COLO668 (cell line): ENCODE measurements around the gene FHIT.
"Not testable (repeated sequence)": the region's sequence is repeated elsewhere in the genome, so short reads cannot be mapped to it uniquely, and the experiment has no call there.

Experiments used
- DNase-seq: peaks from one replicate; lab custom pipeline; 2025; ENCODE audit not compliant: unreplicated experiment; lab: John Stamatoyannopoulos, UW

The FHIT gene

DNA sequence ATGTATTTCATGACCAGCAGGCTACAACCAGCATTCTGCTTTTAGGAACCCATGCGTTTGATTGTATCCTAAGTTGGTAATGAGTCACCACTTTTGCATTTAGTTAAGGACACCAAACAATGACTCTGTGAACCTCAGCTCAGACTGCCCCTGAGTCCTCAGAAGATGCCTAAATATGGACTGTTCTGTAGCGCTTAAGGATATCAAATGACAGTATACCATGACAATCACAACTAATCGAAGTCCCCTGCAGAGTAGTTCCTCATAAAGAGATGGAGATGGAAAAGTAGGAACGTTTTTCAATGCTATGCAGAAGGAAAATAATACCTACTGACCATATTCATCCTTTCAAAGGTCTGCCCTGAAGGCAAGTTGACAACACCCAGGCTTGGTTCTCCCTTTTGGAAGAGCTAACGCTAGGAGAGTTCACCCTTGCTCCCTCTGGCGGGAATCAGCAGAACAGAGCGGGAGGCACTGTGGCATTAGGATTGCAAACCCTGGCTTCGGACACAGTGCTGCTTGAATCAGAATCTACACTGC lies 508.6 kb downstream of the FHIT start:
- peak; percentile 49 for DNase-seq

DNA sequence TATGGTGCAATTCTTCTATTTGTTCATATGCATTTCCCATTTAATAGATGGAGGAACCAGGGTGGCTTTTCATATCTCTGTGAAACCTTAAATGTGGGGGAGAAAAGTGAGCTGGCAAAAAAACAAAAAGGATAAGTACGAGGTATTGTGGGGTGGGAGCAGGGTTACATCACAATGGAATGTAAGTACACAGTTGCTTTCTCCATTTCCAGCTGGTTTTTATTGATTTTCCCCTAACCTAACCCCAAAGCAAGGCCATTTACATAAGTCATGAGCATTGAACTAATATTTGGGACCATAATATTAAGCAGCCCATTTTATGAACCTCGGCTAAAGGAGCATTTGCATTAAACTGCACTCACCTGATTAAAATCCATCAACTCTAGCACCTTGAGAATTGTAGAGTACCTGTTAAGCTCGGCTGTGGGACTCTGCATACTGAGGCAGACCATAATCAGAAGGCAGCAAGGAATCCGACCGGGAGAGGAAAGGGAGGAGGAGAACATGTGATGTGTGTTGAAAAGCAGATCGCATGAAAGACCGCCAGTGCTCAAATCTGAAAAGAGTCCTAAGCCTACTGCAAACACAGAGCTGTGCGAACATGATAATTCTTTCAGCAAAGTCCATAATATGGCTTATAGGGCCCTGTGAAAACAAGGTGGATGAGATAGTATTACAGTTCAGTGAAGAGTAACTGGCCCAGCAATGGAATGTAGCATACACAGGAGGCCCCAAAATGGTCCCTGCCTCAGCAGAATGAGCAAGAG lies 513.4 kb downstream of the FHIT start:
- DNase-seq = no peak

DNA sequence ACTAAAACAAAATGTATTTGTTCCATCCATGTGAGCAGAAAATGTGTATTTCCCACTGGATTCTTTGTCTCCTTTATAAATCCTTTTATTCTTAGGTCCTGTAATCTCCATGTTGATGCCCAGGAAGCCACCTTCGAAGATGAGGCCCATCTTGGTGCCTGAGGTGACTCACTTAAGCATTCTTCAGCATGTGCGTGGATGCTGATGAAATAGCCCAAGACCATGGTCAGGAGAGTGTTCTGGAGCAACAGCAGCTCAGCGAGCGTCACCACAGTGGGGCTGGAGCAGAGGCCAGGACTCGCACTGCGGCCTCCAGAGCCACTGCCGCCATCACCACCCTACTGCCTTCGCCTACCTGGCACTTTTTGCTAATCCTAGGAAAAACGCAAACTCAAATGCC lies 520.9 kb downstream of the FHIT start:
- no peak for DNase-seq

DNA sequence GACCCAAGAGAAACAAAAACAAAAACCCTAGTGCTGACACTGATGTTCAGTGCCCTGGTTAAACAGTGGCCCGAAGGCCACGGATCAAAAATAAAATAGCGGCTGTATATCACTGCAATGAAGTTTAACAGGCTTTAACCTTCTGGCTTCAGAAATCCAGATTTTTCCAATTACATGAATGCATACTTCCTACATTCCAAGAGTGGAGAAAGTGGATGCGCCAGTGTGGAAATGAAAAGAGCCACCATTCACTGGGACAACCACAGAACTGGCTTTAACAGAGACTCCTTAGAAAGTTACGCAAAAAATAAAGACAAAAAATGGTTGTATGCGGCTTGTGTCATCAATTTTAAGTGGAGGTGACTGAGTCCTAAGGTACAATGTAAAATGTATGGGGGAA lies 522.2 kb downstream of the FHIT start:
- no peak for DNase-seq

DNA sequence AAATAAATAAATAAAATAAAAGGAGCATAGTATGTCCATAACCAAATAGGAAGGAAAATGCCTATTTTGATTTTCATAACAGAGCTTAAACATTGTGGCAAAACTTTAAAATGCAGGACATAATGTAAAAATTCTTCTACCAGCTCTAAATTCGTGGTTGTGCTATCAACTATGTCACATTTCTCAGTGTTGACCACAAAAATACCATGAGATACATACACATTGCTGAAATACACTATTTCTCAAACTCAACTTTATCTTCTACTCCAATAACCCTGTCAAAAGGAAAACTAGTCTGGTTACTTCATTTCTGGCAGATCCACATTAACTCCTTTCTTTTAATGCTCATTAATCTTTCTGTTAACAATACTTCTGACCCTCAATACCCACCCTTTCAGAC lies 523.2 kb downstream of the FHIT start:
- no peak for DNase-seq

DNA sequence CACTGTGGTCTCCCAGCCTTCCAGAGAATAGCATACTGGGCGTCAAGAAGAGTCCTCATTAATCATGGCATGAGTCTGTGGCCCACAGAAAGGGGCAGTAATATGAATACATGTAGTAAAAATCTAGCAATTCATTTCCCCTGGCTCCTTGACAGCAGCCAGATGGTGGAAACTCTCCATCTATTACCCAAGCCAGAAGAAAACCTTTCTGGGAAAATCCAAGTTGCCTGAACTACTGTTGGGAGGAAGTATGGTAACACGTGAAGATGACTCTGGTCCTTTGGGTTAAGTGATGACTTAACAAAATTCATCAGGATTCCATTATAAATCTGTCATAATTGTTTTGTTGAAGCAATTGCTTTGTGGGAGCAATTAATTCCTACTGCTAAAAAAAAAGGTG lies 530.5 kb downstream of the FHIT start:
- no peak for DNase-seq

DNA sequence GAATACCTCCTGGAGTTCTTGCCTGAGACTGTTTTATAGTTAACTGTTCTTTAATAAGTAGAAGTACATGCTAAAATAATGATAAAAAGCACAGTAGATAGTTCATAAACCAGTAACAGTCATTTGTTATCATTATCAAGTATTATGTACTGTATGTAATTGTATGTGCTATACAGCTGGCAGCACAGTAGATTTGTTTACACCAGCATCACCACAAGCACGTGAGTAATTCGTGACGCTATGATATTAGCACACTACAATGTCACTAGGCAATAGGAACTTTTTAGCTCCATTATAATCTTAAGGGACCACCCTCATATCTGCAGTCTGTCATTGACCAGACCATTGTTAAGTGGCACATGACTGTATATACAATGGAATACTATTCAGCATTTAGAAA lies 534.7 kb downstream of the FHIT start:
- no peak for DNase-seq

DNA sequence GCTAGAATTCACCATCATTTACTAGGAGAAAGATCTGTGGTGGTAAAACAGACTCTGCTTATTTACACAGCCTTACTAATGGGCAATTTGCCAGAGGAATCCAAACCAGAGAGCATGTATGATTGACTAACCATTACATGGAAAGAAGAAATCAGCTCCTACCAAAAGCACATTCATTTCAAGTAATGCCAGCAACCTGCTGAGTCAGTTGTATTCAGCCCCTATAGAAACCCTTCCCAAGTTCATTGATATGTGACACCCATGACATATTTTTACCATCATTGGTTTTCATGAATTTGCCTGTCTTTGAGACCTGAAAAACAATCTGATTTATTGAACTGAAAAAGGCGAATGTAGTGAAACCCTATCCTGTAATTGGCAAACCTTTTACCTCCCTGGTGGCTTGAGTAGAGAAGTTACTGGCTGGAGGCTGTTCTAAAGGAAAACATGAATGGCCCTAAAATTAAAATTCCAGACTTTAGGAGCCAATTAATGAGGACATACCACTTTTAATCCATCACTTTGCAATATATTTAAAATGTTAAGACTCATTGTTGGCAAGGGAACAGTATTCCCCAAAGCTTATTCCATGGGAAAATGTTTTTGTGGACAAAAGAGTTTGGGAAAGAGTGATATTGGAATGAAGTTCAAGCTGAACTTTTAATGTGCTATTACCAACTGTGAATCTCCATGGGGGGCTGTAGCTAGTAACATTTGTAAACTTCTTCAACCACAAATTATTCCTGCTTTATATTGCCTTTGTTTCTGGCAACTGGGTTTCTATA lies 542.9 kb downstream of the FHIT start:
- DNase-seq = peak; percentile 35

DNA sequence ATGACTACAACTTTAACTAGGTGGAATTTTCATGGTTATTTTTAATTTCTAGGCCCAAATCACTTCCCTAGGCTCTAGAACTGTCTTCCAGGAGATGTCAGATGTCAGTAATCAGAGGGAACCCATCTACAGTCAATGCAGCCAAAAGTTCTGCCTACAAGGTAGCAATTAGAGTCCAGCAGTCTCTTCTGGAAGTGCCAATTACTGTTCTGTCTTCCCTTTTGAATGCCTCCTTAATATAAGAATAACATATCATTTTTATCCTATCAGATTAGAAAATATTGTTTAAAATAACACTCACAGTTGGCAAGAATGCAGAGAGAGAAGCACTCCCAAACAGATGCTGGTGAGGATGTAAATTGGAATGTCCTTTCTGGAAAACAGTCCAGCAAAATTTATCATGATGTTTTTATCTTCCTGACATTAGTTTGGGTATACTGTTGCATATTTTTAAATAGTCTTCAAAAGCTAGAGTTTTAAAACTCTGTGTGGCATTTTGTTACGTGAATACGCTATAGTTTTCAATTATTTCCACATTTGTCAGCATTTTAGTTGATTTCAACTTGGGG lies 543.7 kb downstream of the FHIT start:
- DNase-seq = no peak

DNA sequence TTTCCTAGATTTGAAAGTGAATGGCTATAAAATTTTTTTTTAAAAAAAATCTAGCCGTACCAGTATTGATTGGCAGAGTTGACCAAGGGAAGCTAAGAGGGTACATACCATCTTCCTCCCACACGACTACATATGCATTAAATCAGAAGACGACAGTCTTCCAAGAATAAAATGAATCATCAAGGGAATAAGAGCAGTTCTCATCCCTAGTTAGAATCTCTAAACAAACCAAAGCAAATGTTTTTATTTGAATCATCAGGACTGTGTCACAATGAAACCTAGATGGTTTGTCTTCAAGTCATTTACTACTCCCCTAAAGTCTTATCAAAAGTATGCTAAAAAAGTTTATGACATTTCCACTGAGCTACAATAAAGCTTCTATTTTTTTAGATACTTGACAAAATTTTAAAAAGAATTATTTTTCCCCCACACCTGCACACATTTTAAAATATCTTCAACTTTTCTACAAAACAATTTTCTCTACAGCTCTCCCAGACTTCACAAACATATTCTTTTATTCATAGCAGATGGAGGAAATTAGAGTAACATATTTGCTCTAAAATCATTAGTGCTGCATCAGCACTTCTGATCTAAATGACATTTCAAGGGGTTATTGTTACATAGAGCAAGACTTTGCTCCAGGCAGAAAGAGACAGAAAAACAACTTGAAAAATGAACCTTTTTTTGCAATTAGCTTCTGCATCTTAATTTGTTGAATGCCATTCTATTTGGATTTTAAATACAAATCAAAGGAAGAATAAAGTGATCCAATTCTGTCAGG lies 547.1 kb downstream of the FHIT start:
- DNase-seq = no peak

DNA sequence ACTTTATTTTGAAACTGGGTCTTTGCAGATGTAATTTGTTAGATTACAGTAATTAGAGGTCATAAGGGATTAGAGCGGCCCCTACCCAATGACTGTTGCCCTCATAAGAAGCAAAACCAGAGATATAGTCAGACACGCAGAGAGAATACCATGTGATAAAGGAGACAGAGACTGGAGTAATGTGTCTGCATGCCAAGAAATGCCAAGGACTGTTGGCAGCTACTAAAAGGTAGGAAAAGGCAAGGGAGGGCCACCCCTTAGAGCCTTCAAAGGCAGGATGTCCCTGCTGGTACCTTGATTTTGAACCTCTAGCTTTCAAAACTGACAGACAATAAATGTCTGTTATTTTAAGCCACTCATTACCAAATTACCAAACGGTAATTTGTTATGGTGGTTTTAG lies 548.2 kb downstream of the FHIT start:
- no peak for DNase-seq

DNA sequence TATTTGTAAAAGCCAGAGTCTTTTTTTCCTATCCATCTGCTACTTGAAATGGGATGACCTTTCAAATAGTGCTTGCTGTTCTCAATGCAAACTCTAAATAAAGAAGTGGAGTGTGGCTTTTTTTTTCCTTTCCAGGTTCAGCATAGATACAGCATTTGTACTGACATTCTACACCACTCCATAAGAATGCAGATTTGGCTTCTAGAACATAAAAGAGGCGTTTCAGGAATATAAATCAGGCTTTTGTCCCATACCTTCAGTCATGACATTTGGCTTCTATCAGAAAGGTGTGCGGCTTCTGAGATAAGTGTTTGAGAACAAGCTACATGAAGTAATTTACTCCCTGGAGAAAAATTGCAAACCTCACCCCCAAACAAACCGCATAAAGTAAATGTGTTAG lies 553.1 kb downstream of the FHIT start:
- DNase-seq = no peak

DNA sequence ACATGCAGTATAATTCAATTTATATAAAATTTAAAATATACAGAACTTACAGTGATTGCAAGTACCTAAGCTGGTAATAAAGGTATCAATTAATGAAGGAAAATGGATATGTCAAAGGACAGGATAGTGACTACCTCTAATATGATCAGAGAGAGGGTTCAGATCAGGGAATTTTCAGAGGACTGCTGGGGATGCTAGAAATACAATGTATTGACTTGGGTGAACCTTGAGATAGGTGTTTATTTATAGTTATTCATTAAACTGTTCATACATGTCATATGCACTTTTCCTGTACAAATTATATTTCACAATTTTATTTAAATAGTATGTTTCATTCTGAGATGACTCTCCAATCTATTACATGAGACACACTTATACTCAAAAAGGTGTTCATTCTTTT lies 554.1 kb downstream of the FHIT start:
- no peak for DNase-seq

DNA sequence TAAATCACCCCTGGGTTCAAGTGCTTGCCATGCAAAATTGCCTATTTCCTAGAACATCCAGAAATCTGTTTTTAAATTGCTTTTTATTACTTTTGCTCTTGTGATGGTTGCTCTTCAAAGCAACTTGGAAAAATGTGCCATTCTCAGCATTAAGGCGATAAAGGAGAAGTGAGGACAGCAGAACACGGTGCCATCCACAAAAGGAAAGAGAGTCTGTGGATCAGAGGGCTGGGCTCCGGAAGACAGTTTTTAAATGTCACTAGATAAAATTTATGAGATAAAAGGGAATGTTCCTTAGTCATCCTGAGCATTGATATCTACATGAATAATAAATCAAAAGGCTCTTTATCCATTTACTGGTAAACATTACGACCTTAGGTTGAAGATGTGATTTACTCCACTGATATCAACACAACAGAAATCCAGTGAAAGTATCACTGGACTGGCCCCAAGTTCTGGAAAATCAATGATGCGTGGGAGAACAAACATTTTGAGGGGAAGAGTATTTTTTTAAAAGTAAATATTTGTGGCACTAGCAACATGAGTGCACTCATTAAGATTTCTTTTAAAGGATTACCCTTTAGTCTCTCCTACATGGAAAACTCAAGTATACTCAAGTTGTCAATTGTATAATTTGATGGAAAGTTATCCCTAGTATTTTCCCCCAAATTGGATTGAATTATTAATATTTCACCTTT lies 554.7 kb downstream of the FHIT start:
- peak; percentile 1 for DNase-seq

DNA sequence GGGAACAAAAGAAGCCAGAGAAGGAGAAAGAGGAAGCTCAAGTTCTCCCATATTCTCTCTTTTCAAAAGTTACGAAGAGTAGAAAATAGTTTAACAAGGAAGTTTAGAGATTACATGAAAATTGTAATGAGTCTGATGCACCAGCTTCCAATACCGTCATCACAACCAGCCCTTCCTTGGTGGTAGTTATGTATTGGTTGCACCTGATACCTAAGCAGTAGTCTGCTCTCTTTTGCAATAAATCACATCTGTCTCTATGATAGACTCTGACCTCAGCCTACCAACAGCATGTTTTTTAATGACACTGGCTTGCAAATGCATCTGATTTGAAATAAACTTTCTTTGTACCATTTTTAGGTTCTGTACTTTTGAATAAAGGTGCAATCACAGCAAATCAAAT lies 575.8 kb downstream of the FHIT start:
- no peak for DNase-seq

DNA sequence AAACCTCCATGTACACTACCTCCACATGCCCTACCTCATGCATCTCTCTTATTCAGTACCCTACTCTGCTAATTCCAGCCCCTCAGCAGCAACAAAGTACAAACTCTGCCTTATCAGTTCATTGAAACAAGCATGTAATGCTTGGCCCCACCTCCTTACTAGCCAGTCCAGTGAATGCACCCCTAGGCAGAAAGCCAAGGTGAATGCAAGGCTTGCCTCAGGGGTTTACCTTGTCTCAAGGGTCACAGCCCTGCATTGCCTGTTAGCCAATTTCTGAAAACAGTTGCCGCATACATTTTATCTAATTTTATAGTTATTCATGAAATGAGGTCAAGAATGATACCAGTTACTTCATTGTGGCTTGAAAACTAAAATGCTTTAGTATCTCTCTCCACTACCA lies 576.4 kb downstream of the FHIT start:
- no peak for DNase-seq

DNA sequence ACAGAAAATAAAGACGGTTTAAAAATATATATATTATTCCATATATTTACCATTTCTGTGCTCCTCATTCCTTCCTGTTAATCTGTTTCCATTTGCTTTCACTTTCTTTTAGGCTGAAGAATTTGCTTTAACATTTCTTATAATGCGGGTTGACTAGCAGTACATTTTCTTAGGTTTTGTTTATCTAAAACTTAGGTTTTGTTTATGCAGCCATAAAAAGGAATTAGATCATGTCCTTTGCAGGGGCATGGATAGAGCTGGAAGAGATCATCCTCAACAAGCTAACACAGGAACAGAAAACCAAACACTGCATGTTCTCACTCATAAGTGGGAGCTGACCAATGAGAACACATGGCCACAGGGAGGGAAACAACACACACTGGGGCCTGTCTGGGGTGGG lies 578.1 kb downstream of the FHIT start:
- no peak for DNase-seq

DNA sequence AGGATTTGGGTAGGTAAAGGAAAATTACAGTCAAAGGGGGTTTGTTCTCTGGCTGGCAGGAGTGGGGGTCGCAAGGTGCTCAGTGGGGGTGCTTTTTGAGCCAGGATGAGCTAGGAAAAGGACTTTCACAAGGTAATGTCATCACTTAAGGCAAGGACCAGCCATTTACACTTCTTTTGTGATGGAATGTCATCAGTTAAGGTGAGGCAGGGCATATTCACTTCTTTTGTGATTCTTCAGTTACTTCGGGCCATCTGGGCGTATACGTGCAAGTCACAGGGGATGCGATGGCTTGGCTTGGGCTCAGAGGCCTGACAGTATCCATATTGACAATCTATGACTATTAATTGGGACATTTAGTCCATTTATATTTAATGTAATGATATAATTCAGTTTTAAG lies 578.9 kb downstream of the FHIT start:
- DNase-seq = not testable (repeated sequence)

DNA sequence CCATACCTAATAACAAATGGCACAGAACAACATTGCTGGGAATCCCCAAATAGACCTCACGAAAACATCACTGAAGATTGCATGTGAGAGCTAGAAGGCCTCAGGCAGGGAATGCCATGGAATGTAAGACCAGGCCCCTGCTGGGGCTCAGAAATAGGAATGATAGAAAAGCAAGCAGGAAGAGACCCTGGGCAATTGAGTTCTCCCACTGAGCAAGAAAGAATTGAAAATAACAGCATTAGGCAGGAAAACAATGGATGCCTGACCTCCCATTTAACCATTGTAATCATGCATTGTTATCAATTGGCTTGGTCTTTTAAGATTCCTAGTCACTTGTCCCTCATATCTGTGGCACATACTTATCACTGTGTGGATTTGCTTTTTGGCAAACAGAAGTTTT lies 581.6 kb downstream of the FHIT start:
- DNase-seq = no peak

DNA sequence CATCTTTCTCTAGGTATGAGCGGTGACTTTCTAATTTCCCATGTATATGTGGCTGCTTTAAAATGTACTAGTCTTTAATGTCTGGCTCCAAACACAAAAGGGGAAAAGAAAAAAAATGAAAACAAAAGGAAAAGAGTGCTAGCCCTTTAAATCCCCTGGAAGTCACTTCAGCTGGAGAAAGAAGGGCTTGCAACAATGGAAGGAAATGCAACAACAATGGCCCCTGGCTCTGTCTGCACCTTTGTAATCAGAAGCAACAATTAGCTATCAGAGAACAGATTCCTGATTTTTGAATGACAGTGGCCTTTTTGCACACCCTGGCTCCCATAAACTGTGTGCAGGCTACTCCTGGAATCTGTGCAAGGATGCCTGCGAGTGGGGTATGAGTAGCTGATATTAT lies 591.2 kb downstream of the FHIT start:
- DNase-seq = no peak

DNA sequence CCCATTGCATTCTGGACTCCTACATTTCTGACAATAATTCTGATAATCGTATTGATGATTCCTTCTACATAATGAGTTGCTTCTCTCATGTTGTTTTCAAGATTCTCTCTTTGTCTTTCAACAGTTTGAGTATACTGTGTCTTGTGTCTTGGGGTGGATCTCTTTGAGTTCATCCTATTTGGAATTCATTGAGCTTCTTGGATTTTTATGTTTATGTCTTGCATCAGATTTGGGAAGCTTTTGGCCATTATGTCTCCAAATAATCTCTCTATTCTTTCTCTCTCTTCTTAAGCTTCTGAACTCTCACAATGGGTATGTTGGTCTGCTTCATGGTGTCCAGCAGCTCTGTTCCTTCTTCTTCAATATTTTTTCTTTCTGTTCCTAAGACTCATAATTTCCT lies 592.2 kb downstream of the FHIT start:
- DNase-seq = no peak
